22Rv1 (cell line): ENCODE results near the gene EIF1.

Source experiments
- ZFX ChIP-seq: fragments of 450-650 bp; IDR thresholded peaks from 2 replicates; pipeline ENCODE4 v1.6.1; 2017; ENCODE audit warnings: antibody characterized with exemption, borderline replicate concordance
- TF ChIP-seq, protein P1 (sequence below): fragments of 450-650 bp; IDR thresholded peaks from 2 replicates; pipeline ENCODE4 v1.5.1; 2017; ENCODE audit warnings: mild to moderate bottlenecking

- TF ChIP-seq, protein P1, sequence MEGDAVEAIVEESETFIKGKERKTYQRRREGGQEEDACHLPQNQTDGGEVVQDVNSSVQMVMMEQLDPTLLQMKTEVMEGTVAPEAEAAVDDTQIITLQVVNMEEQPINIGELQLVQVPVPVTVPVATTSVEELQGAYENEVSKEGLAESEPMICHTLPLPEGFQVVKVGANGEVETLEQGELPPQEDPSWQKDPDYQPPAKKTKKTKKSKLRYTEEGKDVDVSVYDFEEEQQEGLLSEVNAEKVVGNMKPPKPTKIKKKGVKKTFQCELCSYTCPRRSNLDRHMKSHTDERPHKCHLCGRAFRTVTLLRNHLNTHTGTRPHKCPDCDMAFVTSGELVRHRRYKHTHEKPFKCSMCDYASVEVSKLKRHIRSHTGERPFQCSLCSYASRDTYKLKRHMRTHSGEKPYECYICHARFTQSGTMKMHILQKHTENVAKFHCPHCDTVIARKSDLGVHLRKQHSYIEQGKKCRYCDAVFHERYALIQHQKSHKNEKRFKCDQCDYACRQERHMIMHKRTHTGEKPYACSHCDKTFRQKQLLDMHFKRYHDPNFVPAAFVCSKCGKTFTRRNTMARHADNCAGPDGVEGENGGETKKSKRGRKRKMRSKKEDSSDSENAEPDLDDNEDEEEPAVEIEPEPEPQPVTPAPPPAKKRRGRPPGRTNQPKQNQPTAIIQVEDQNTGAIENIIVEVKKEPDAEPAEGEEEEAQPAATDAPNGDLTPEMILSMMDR = no peak
- TF ChIP-seq ZFX = no peak
Observed at GRCh38 chr17:41679740-41680425, 8.8 kb upstream of the EIF1 start.
